Measurements from ENCODE around the gene NADK2. TPM values are rescaled to one million over a fixed set of nuclear protein-coding genes. Genes with fewer than 3 reads are reported as not detected.

The NADK2 gene
- total RNA-seq, 2 experiments from 2014 or later = 24.5 to 30.5 TPM

GRCh38 chr5:36151434-36152323, 90.0 kb downstream of the NADK2 start, which contains the start of the genes LMBRD2 and SKP2:
Gene LMBRD2, minus strand, starts transcription at chr5:36151887. Its CDS starts 8,538 bp downstream, at chr5:36143349.
Gene SKP2, plus strand, starts transcription at chr5:36152111. Its CDS starts 152 bp downstream, at chr5:36152263.
- Mint-ChIP-seq H3K27me3 (no peaks in the 10 kb centered on the region), H3K4me3 (peak within 1 kb of the TSS; percentile 88), H3K9me3 (no peaks in the 10 kb centered on the region), H3K36me3 (peaks cover 36% of the 10 kb centered on the region), H3K4me1 (peaks cover 47% of the 10 kb centered on the region), H3K27ac (peak within 1 kb of the TSS; percentile 93)
- peak; percentile 97 for DNase-seq

GRCh38 chr5:36150676-36151433, 90.9 kb downstream of the NADK2 start:
- H3K9me3 Mint-ChIP-seq = no peaks in the 10 kb centered on the region

DNA sequence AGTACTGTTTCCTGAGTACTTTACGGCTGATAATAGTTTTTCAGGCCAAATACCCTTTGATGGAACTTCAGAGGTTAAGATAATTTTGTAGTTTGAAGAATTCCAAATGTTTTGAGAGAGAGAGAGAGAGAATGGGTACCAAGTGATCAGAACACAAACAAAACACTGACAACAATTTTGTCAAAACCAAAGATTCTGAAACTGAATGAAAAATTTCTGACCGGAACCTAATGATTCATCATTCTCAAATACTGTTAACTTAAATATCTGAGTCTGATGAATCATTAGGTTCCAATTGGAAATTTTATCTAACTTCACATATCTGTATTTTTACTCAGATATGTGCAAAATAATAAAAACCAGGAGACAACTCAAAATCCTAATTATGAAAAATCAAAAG, 94.0 kb downstream of the NADK2 start:
- H3K4me3 Mint-ChIP-seq = no peak overlapping the region
- DNase-seq = no peak
- no peaks in the 10 kb centered on the region for H3K9me3 Mint-ChIP-seq
- peaks cover 27% of the 10 kb centered on the region for H3K4me1 Mint-ChIP-seq
- no peak overlapping the region for H3K27ac Mint-ChIP-seq
- H3K27me3 Mint-ChIP-seq = no peaks in the 10 kb centered on the region
- peaks cover 14% of the 10 kb centered on the region for H3K36me3 Mint-ChIP-seq

More at GRCh38 chr5:36150676-36151433, 90.9 kb downstream of the NADK2 start:
- Mint-ChIP-seq H3K27ac (peak overlapping the region; percentile 93), H3K27me3 (no peaks in the 10 kb centered on the region), H3K4me3 (peak overlapping the region; percentile 88), H3K4me1 (peaks cover 42% of the 10 kb centered on the region), H3K36me3 (peaks cover 32% of the 10 kb centered on the region)
- DNase-seq = peak; percentile 68

- peaks cover 9% of the 10 kb centered on the region for H3K36me3 Mint-ChIP-seq
- no peak overlapping the region for H3K27ac Mint-ChIP-seq
- DNase-seq = no peak
- peaks cover 27% of the 10 kb centered on the region for H3K4me1 Mint-ChIP-seq
- no peaks in the 10 kb centered on the region for H3K9me3 Mint-ChIP-seq
- H3K27me3 Mint-ChIP-seq = no peaks in the 10 kb centered on the region
- no peak overlapping the region for H3K4me3 Mint-ChIP-seq
These were observed 95.3 kb downstream of the NADK2 start for GRCh38 chr5:36146390-36146789.

- Mint-ChIP-seq H3K36me3 (peaks cover 17% of the 10 kb centered on the region), H3K4me3 (no peak overlapping the region), H3K9me3 (peaks cover 2% of the 10 kb centered on the region), H3K27ac (no peak overlapping the region), H3K4me1 (peaks cover 23% of the 10 kb centered on the region), H3K27me3 (no peaks in the 10 kb centered on the region)
- DNase-seq = no peak
These were observed 96.4 kb downstream of the NADK2 start for GRCh38 chr5:36145311-36145710.

Other genes starting within 250 kb of the NADK2 start
- gene UGT3A2, start 175.0 kb downstream of the NADK2 start, total RNA-seq = not detected
- gene LMBRD2, start 90.0 kb downstream of the NADK2 start, total RNA-seq = 10 to 100 TPM in 1 of 2 experiments, 1 to 10 TPM in 1; 9.3 to 11.5 TPM
- 10 to 100 TPM; 61.6 to 63.4 TPM for gene SKP2, start 89.8 kb downstream of the NADK2 start, total RNA-seq
- gene RANBP3L, start 60.0 kb upstream of the NADK2 start, total RNA-seq = under 1 TPM; 0.10 to 0.14 TPM

All from activated naive CD8-positive, alpha-beta T cell treated with anti-CD3 and anti-CD28 coated beads for 36 hours (primary cell).